ES-I3 (cell line): Measurements from ENCODE around the gene IZUMO1.

Experiments
- H3K36me3 ChIP-seq: 2 replicates; pipeline ENCODE4 v1.6.1; 2013; ENCODE audit warnings: mild to moderate bottlenecking, low read length, control low read depth, moderate library complexity; ENCODE audit not compliant: insufficient read depth
- H3K4me1 ChIP-seq: 2 replicates; pipeline ENCODE4 v1.6.1; 2013; ENCODE audit warnings: mild to moderate bottlenecking, control low read depth, low read length; ENCODE audit not compliant: insufficient read depth
- H3K9ac ChIP-seq: 2 replicates; pipeline ENCODE4 v1.6.1; 2013; ENCODE audit warnings: low read depth, mild to moderate bottlenecking, low read length, moderate library complexity
- H3K9me3 ChIP-seq: 2 replicates; pipeline ENCODE4 v1.6.1; 2013; ENCODE audit warnings: mild to moderate bottlenecking, low read length, moderate library complexity; ENCODE audit not compliant: control insufficient read depth, insufficient read depth

Gene IZUMO1

GRCh38 chr19:48751845-48752495 is 5.3 kb upstream of the IZUMO1 start:
- Histone ChIP-seq H3K4me1 (peaks cover 11% of the 10 kb centered on the region; the same call in 1 of the 2 replicates), H3K9ac (peak overlapping the region; percentile 95), H3K36me3 (peaks cover 9% of the 10 kb centered on the region; the same call in 1 of the 2 replicates), H3K9me3 (no peaks in the 10 kb centered on the region)

GRCh38 chr19:48750771-48751504 is 4.2 kb upstream of the IZUMO1 start:
- H3K9me3 ChIP-seq, result no peaks in the 10 kb centered on the region
- peaks cover 9% of the 10 kb centered on the region; the same call in 1 of the 2 replicates for H3K36me3 ChIP-seq
- H3K9ac ChIP-seq, result no peak overlapping the region
- peaks cover 11% of the 10 kb centered on the region; the same call in 1 of the 2 replicates for H3K4me1 ChIP-seq

- no peak overlapping the region for H3K9ac ChIP-seq
- peaks cover 7% of the 10 kb centered on the region; the same call in 1 of the 2 replicates for H3K4me1 ChIP-seq
- peaks cover 9% of the 10 kb centered on the region; the same call in 1 of the 2 replicates for H3K36me3 ChIP-seq
- no peaks in the 10 kb centered on the region for H3K9me3 ChIP-seq
These were observed 3.6 kb upstream of the IZUMO1 start for GRCh38 chr19:48750351-48750750.

DNA sequence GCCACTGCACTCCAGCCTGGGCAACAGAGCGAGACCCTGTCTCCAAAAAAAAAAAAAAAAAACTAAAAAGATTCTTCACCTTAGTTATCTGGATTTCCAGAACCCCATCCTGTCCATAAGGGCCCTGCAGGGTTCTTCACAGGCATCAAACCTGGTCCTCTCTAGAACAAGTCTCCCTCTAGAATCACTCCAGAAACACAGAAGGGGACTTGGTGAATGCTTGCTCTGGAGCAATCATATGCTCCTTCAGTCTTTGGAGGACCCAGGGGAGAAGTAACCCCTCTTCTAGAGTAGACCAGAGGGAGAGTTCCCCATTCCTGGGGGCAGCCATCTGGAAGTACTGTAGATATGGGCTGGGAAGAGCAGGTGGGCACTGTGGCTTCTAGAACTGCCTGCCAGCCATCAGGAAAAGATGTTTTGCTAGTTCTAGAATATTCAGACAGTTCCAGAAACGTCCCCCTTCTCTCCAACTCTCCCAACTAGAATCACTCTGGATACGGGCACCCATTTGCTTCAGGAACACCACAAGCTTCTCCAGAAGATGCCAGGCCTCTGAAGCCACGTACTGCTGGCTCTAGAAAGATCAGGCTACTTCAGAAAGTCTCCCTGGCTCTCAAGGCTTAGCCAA is 3.0 kb upstream of the IZUMO1 start:
- H3K4me1 ChIP-seq, result peaks cover 3% of the 10 kb centered on the region; the same call in 1 of the 2 replicates
- no peak overlapping the region for H3K9ac ChIP-seq
- H3K9me3 ChIP-seq, result no peaks in the 10 kb centered on the region
- H3K36me3 ChIP-seq, result peaks cover 9% of the 10 kb centered on the region; the same call in 1 of the 2 replicates

GRCh38 chr19:48746110-48746509 is 599 bp downstream of the IZUMO1 start:
- H3K4me1 ChIP-seq, result no peaks in the 10 kb centered on the region; the same call in 1 of the 2 replicates
- no peaks in the 10 kb centered on the region for H3K9me3 ChIP-seq
- H3K9ac ChIP-seq, result peak overlapping the region; percentile 91; the same call in 1 of the 2 replicates
- H3K36me3 ChIP-seq, result peaks cover 9% of the 10 kb centered on the region; the same call in 1 of the 2 replicates

- peak overlapping the region; percentile 91; the same call in 1 of the 2 replicates for H3K9ac ChIP-seq
- H3K9me3 ChIP-seq, result no peaks in the 10 kb centered on the region
- peaks cover 7% of the 10 kb centered on the region; the same call in 1 of the 2 replicates for H3K36me3 ChIP-seq
These were observed 1.3 kb downstream of the IZUMO1 start for GRCh38 chr19:48745208-48745995.

GRCh38 chr19:48742096-48742495 is 4.6 kb downstream of the IZUMO1 start:
- no peaks in the 10 kb centered on the region for H3K36me3 ChIP-seq
- peaks cover 9% of the 10 kb centered on the region; the same call in 1 of the 2 replicates for H3K4me1 ChIP-seq
- no peak overlapping the region for H3K9ac ChIP-seq
- no peaks in the 10 kb centered on the region for H3K9me3 ChIP-seq

More at GRCh38 chr19:48745208-48745995, 1.3 kb downstream of the IZUMO1 start:
- H3K4me1 ChIP-seq, result peaks cover 4% of the 10 kb centered on the region; the same call in 1 of the 2 replicates

- H3K9ac ChIP-seq, result peak overlapping the region; percentile 68; the same call in 1 of the 2 replicates
- no peaks in the 10 kb centered on the region for H3K36me3 ChIP-seq
- no peaks in the 10 kb centered on the region for H3K9me3 ChIP-seq
- peaks cover 9% of the 10 kb centered on the region; the same call in 1 of the 2 replicates for H3K4me1 ChIP-seq
These were observed 5.3 kb downstream of the IZUMO1 start for GRCh38 chr19:48741129-48741999.

DNA sequence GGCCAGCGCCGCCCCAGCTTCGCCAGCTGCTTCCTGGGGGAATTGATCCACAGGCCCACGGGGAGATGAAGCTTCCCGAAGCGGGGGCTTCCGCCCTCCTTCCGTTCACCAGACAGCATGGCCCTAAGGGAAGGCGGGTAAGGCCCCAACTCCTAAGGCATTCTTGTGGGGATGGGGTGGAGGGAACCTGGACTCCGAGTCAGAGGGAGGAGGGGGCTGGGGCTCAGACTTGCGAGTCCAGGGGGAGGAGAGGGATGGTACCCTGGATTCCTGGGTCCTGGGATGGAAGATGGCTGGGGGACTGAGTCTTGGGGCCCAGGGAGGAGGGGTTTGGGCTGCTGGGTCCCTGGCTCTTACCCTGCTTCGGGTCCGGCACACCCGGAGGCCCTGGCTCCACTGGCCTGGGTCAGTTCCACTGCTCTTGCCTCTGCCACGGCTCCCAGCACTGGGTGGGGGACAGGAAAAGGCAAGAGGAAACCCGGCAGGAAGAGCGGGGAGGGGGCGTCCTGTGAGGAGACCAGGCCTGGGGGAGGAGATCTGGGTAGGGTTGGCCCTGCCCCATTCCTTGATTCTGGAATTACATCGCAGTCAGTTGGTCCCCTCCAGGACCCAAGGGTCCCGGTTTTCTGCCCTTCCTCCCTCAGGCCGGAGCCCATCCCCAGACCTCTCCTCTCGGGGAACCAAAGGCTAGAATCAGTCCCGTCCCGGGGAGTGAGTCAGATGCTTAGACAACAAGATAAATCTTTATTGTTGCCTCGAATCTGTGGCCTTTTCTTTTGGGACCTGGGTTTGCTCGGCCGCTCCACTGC is 6.3 kb downstream of the IZUMO1 start, which contains the start of gene RASIP1:
Gene RASIP1 (minus strand): TSS at position 447 of the 809 bp plus-strand sequence. CDS start 328 bp downstream, at position 119.
- peak within 1 kb of the TSS; percentile 68 for H3K9ac ChIP-seq
- peaks cover 9% of the 10 kb centered on the region; the same call in 1 of the 2 replicates for H3K4me1 ChIP-seq
- H3K36me3 ChIP-seq, result no peaks in the 10 kb centered on the region
- H3K9me3 ChIP-seq, result no peaks in the 10 kb centered on the region

DNA sequence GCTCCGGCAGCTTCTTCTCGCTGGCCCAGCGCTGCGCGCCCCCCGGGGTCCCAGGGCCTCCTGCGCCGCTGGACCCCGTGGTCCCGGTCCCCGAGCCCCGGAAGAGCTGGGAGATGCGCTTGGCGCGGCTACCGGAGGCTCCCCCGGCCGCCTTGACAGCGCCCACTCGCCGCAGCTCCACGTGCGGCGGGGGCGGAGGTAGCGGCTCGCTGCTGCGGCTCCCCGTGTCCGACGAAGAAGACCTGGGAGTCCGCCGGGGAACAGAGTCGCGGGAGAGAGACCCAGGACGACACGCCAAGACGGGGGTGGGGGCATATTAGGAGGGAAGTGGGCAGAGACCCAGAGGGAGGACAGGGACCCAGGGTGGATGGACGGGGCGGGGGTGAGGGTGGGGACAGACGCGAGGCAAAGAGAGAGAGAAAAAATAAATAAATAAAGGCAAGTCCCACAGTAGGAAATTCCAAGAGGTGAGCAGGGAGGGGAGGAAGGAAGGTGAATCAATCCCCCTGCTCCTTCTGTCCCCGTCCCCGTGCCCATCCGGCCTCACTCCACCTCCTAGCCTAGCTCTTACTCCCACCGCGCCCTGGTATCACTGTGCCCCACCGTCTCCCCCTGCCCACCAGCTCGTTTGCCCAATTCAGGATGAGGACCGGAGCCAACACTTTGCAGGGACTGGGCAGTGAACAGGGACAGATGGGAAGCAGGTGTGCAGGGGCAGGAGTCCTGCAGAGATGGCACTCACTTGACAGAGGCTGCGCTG is 7.1 kb downstream of the IZUMO1 start:
- no peaks in the 10 kb centered on the region for H3K36me3 ChIP-seq
- H3K4me1 ChIP-seq, result peaks cover 9% of the 10 kb centered on the region; the same call in 1 of the 2 replicates
- H3K9me3 ChIP-seq, result no peaks in the 10 kb centered on the region
- H3K9ac ChIP-seq, result peak overlapping the region; percentile 68

- H3K9ac ChIP-seq, result peak overlapping the region; percentile 68
- no peaks in the 10 kb centered on the region for H3K36me3 ChIP-seq
- H3K4me1 ChIP-seq, result peaks cover 9% of the 10 kb centered on the region; the same call in 1 of the 2 replicates
- no peaks in the 10 kb centered on the region for H3K9me3 ChIP-seq
These were observed 7.9 kb downstream of the IZUMO1 start for GRCh38 chr19:48738557-48739403.
